ENCODE results near the gene MBD2. TPM values are rescaled to one million over a fixed set of nuclear protein-coding genes. Genes with fewer than 3 reads are reported as not detected.

Gene MBD2
- total RNA-seq, 2 donors from 2014 or later, result 35.9 to 39.2 TPM

DNA sequence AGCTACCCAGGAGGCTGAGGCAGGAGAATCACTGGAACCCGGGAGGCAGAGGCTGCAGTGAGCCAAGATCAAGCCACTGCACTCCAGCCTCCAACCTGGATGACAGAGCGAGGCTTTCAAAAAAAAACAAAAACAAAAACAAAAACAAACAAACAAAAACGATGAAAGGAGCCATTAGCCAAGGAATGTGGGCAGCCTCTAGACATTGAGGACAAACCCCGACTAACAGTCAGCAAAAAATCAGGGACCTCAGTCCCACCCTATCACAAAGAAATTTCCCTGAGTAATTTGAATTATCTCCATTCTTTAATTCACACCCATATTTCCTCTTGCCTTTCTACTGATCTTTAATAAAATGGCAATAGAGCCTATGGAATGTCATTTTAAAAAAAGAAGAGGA lies 75.8 kb downstream of the MBD2 start:
- Histone ChIP-seq H3K27ac (ENCODE audit: low read depth, low read length) (no peak overlapping the region), H3K27me3 (ENCODE audit: control insufficient read depth, insufficient read depth, low read length, poor library complexity, severe bottlenecking) (no peaks in the 10 kb centered on the region), H3K4me1 (ENCODE audit: control insufficient read depth, insufficient read depth, low read length) (peaks cover 9% of the 10 kb centered on the region), H3K4me3 (ENCODE audit: low read length) (no peak overlapping the region), H3K9me3 (ENCODE audit: control insufficient read depth, low read length) (peaks cover 6% of the 10 kb centered on the region), H3K9ac (ENCODE audit: extremely low read depth, low read length, poor library complexity, severe bottlenecking) (no peak overlapping the region), H3K36me3 (ENCODE audit: control insufficient read depth, insufficient read depth, low read length) (no peaks in the 10 kb centered on the region)
- TF ChIP-seq, protein P1, sequence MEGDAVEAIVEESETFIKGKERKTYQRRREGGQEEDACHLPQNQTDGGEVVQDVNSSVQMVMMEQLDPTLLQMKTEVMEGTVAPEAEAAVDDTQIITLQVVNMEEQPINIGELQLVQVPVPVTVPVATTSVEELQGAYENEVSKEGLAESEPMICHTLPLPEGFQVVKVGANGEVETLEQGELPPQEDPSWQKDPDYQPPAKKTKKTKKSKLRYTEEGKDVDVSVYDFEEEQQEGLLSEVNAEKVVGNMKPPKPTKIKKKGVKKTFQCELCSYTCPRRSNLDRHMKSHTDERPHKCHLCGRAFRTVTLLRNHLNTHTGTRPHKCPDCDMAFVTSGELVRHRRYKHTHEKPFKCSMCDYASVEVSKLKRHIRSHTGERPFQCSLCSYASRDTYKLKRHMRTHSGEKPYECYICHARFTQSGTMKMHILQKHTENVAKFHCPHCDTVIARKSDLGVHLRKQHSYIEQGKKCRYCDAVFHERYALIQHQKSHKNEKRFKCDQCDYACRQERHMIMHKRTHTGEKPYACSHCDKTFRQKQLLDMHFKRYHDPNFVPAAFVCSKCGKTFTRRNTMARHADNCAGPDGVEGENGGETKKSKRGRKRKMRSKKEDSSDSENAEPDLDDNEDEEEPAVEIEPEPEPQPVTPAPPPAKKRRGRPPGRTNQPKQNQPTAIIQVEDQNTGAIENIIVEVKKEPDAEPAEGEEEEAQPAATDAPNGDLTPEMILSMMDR (conservative IDR thresholded peaks at IDR 0.05), result no peak
- Mint-ChIP-seq H3K9me3 (peaks cover 3% of the 10 kb centered on the region), H3K4me3 (no peak overlapping the region), H3K27ac (no peak overlapping the region), H3K36me3 (ENCODE audit: low read depth) (no peaks in the 10 kb centered on the region), H3K27me3 (ENCODE audit: insufficient read depth) (no peaks in the 10 kb centered on the region), H3K4me1 (peaks cover 16% of the 10 kb centered on the region)
- DNase-seq, result no peak
- 71 to 84% methylated on average over 3 to 4 of the region's 4 CpGs for WGBS, 2 experiments (ENCODE audit: insufficient coverage in 1 of 2, insufficient read length in 1 of 2)

DNA sequence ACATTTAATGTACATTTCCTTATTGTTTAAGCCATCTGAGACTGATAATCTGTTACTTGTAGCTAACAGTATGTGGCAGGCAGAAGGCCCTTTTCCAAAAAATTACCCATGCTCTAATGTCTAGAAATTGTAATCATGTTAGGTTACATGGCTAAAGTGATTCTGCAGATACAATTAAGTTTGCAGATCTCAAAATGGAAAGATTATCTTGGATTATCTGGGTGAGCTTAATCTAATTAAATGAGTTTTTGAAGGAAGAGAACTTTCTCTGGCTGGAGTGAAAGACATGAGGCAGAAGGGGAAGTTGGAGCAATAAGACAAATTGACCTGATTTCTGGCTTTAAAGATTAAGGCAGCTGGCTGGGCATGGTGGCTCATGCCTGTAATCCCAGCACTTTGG lies 76.3 kb downstream of the MBD2 start:
- Histone ChIP-seq H3K9ac (ENCODE audit: extremely low read depth, low read length, poor library complexity, severe bottlenecking) (no peak overlapping the region), H3K9me3 (ENCODE audit: control insufficient read depth, low read length) (peaks cover 11% of the 10 kb centered on the region), H3K27me3 (ENCODE audit: control insufficient read depth, insufficient read depth, low read length, poor library complexity, severe bottlenecking) (no peaks in the 10 kb centered on the region), H3K27ac (ENCODE audit: low read depth, low read length) (no peak overlapping the region), H3K36me3 (ENCODE audit: control insufficient read depth, insufficient read depth, low read length) (no peaks in the 10 kb centered on the region), H3K4me3 (ENCODE audit: low read length) (no peak overlapping the region), H3K4me1 (ENCODE audit: control insufficient read depth, insufficient read depth, low read length) (peaks cover 9% of the 10 kb centered on the region)
- H3K27ac Mint-ChIP-seq, result no peak overlapping the region
- peaks cover 7% of the 10 kb centered on the region for H3K9me3 Mint-ChIP-seq
- TF ChIP-seq, protein P1 (conservative IDR thresholded peaks at IDR 0.05), result no peak
- H3K4me3 Mint-ChIP-seq, result no peak overlapping the region
- H3K36me3 Mint-ChIP-seq (ENCODE audit: low read depth), result no peaks in the 10 kb centered on the region
- no peak for DNase-seq
- no peaks in the 10 kb centered on the region for H3K27me3 Mint-ChIP-seq (ENCODE audit: insufficient read depth)
- H3K4me1 Mint-ChIP-seq, result peaks cover 16% of the 10 kb centered on the region

DNA sequence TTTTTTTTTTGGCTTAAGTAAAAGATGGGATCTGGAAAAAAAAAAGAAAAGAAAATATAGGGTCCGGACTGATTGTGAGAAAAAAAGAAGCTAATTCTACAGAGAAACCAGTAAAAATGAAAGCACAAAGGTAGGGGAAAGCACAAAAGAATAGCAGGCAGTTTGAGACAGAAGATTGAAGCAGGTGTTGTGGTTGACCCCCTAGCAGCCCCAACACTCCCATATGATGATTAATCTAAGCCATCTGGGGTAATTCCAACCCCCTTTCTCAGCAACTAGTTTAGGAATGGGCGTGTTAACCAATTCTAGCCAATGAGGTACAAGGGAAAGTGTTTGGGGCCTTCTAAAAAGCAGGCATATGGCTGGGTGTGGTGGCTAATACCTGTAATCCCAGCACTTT lies 77.0 kb downstream of the MBD2 start:
- peaks cover 18% of the 10 kb centered on the region for H3K9me3 ChIP-seq (ENCODE audit: control insufficient read depth, low read length)
- H3K4me1 ChIP-seq (ENCODE audit: control insufficient read depth, insufficient read depth, low read length), result peaks cover 9% of the 10 kb centered on the region
- no peak overlapping the region for H3K4me3 Mint-ChIP-seq
- DNase-seq, result no peak
- H3K9me3 Mint-ChIP-seq, result peaks cover 13% of the 10 kb centered on the region
- H3K36me3 ChIP-seq (ENCODE audit: control insufficient read depth, insufficient read depth, low read length), result no peaks in the 10 kb centered on the region
- no peaks in the 10 kb centered on the region for H3K27me3 Mint-ChIP-seq (ENCODE audit: insufficient read depth)
- H3K27ac ChIP-seq (ENCODE audit: low read depth, low read length), result no peak overlapping the region
- TF ChIP-seq, protein P1 (conservative IDR thresholded peaks at IDR 0.05), result no peak
- peaks cover 1% of the 10 kb centered on the region for H3K36me3 Mint-ChIP-seq (ENCODE audit: low read depth)
- no peak overlapping the region for H3K27ac Mint-ChIP-seq
- no peak overlapping the region for H3K9ac ChIP-seq (ENCODE audit: extremely low read depth, low read length, poor library complexity, severe bottlenecking)
- peaks cover 16% of the 10 kb centered on the region for H3K4me1 Mint-ChIP-seq
- WGBS, 2 experiments (ENCODE audit: insufficient coverage in 1 of 2, insufficient read length in 1 of 2), result 92 to 93% methylated on average over 2 of the region's 2 CpGs
- no peaks in the 10 kb centered on the region for H3K27me3 ChIP-seq (ENCODE audit: control insufficient read depth, insufficient read depth, low read length, poor library complexity, severe bottlenecking)
- no peak overlapping the region for H3K4me3 ChIP-seq (ENCODE audit: low read length)
